Stimulated activated CD4-positive, alpha-beta T cell treated with anti-CD3 and anti-CD28 coated beads, TNF-alpha, amount 100 ng/mL, for 4 hours (primary cell): ENCODE data around the gene ARHGEF25.

Source experiments
- DNase-seq, 3 experiments: peaks; one replicate each; pipeline ENCODE4 v3.0.0-alpha.2; 2020; ENCODE audit warnings: low read depth in 3 of 3

The ARHGEF25 gene

DNA sequence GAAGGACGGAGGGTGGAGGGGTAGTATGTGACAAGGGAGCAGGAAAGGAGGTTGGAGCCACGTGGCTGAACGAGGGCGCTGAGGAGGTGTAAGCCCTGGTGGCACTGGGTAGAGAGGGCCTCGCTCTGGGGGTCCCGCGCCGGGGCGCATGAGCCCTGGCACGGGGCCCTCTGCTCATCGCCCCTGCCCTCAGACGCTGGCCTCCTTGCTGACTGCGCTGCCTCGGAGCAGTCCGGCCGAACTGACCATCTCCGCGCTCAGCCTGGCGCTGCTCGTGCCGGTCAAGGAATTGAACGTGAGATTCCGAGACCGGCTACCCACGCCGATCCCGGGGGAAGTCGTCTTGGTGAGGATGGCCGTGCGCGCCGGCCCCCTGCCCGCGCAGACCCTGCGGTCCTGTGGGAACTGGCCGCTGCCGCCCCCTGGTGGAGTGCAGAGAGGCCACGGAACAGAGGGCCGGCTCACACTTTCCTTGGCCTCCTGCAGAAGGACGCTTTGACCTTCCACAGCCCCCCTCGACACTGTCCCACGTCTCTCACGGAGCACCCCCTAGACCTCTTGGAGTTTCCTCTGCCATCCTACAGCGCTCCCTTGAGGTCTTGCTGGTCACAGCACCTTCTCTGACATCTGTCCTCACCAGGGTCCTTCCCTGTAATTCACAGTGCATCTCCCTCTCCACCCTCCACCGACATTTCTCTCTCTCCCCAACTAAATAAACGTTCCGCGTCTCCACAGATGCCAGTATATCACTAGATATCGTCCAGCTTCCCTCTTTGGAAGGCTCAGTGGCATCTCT is 10.5 kb downstream of the ARHGEF25 start:
- peak; percentile 34 to 44 (median 39) for DNase-seq

DNA sequence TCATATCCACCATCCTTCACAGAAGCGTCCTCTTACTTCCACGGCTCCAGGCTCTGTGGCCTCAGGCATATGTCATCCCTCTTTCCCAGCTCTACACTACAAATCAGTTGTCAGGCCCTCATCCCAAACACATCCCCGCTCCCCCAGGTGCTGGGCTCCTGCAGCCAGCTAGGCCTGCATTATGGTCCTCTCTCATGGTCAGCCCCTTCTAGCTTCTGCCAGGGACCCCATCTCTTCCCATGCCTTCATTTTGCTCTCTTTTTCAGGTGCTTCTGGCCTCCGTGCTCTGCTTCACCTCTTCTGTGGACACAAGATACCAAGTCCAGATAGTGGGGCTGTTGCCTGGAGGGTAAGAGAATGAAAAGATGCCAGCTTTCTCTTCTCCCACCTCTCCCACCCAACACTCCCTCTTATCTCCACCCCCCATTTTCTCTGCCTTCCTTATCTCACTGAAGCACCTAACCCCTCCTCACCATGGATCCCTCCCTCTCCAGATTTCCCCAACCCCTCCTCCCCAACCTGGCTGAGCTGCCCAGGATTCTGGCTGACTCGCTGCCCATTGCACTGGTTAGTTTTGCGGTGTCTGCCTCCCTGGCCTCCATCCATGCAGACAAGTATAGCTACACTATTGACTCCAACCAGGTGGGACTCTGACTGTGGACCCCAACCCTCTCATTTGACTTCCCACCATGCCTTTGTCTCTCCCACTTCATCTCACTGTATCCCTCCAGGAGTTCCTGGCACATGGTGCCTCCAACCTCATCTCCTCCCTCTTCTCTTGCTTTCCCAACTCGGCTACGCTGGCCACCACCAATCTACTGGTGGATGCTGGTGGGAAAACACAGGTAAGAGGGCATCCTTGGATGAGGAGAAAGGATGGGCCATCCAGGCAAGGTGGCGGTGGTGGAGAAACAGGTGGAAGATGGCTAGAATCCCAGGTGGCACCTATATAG is 11.3 kb downstream of the ARHGEF25 start:
- DNase-seq = no peak

DNA sequence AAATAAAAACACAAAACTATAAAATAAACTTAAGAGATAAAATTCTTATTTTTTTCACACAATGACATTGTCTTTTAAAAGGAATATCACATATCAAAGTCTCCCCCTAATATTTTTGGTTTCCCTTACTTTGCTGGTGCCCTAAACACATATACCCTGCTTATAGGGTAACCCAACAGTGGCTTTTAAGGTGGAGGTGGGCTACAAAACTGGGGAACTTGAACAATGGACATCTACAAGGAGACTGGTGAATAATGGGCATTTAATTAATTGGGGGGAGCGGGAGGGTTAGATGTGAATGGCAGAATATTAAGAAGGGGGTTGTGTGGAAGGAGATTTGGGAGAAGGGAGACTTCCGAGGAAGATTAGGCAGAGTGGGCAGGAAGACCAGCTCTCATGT is 12.2 kb downstream of the ARHGEF25 start:
- DNase-seq = no peak

DNA sequence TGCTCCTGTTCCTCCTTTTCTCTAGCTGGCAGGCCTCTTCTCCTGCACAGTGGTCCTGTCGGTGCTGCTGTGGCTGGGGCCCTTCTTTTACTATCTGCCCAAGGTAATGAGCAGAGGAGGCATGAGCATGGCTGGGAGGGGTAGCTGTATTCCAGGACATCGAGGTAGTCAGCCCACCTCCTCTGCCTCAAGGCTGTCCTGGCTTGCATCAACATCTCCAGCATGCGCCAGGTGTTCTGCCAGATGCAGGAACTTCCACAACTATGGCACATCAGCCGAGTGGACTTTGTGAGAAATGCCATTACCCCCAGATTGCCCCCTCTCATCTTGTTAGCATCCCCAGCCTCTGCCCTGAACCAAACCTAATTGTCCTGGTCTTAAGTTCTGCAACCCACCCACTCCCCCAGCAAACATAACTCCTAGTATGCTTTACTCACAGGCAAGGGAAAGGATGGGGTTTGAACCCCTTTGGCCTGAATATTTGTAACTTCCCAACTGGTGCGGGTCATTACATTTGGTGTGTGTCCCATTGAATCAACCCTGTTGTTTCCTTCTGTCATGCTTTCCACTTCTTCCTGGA is 12.7 kb downstream of the ARHGEF25 start:
- no peak for DNase-seq

DNA sequence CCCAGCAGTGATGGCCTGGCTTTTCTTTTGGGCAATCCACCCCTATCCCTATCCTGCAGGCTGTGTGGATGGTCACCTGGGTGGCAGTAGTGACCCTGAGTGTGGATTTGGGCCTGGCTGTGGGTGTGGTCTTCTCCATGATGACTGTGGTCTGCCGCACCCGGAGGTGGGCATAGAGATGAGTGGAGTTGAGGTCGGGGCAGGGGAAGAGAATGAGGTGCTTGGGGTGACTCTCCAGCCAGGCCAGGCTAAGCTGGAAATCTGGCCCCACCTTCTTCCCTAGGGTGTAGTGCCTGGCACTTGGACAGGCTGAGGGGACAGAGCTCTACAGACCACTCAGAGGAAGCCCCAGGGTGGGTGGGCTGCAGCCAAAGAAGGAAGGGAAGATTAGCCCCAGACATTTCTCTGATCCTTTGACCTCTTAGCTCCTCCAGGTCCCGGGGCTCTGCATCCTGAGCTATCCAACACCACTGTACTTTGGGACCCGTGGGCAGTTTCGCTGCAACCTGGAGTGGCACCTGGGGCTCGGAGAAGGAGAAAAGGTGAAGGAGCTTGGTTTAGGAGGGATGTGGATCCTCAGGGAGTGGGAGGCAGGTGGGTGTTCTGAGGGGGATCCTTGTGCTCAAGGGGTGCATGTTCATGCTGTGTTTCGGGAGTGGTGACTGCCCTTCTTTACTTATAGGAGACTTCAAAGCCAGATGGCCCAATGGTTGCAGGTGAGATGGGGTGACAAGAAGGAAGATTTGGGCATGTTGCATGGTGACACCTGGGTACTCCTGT is 13.4 kb downstream of the ARHGEF25 start:
- no peak for DNase-seq

DNA sequence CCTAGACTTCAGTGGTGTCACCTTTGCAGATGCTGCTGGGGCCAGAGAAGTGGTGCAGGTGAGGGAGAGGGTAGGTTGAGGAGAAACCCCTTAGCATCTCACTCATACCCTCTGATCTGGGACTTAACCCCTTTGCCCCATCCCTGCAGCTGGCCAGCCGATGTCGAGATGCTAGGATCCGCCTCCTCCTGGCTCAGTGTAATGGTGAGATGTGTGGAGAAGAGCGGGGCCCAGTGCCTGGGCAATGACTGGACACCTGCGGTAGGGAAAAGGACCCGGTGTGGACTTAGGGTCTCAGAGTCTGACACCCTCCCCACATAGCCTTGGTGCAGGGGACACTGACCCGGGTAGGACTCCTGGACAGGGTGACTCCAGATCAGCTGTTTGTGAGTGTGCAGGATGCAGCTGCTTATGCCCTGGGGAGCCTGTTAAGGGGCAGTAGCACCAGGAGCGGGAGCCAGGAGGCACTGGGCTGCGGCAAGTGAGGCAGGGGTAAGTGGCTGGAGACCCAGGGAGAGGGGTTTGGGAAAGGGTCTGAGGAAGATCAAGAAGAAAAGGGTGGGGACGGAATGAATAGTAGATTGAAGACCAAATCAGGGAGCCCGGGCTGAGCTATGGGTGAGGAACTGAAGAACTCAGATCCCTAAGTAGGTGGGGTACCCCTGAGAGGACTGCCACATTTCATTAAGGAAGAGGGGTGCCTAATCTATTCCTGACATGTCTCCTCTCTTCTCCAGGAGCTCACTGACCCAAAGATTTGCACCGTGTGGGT is 14.2 kb downstream of the ARHGEF25 start:
- no peak for DNase-seq

DNA sequence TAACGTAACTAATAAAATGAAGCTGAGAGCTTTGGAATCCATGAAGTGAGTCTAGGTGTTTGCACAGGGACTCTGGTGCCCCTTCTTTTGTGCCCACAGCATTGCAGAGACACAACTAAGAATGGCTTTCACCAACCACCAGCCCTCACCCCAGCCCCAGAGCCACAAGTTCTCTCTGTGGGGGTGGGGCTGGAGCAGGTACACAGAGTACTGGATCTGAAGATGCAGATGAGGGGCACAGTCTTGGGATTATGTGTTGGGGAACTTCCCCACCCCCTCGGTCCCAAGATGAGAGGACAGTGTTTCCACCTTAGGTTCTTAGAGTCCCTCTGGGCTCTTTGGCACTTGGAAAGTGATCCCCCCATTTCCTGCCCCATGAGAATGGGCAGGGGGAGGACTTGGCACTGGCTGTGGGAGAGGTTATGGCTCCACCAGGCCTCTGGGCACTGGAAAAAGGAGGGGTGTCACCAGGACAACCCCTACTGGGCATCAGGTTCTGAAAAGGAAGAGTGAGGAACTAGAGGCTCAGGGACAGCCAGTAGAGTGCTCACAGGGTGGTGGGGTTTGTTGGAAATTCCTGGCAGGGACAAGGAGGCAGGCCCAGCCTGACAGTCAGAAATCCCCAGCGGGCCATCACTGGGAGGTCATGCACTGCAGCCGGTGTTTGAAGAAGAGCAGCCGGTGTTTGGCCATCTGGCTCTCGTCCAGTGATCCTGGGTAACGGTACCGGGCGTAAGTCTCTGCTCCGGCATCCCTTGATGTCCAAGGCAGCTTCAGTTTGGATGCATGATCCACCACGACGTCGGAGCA is 15.1 kb downstream of the ARHGEF25 start:
- no peak for DNase-seq

DNA sequence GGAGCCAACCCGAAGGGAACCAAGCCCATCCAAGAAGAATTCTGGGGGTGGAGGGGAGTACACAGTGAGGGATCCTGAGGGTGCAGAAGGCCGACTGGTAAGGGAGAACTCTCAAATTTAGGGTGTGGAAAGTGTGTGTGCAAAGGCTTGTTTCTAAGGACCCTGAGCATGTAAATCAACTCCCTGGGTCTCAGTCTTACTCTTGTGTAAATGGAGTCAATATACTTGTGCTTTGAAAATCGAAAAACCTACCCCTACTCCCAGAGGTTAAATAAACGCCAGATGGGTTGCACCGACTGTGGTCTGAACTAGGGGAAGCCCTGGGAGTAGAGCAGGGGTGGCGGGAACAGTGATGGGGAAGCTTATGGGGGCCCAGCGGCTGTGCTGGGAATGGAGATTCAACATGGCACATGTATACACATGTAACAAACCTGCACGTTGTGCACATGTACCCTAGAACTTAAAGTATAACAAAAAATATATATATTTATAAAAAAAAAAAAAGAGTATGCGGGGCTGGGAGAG is 15.7 kb downstream of the ARHGEF25 start:
- no peak for DNase-seq

DNA sequence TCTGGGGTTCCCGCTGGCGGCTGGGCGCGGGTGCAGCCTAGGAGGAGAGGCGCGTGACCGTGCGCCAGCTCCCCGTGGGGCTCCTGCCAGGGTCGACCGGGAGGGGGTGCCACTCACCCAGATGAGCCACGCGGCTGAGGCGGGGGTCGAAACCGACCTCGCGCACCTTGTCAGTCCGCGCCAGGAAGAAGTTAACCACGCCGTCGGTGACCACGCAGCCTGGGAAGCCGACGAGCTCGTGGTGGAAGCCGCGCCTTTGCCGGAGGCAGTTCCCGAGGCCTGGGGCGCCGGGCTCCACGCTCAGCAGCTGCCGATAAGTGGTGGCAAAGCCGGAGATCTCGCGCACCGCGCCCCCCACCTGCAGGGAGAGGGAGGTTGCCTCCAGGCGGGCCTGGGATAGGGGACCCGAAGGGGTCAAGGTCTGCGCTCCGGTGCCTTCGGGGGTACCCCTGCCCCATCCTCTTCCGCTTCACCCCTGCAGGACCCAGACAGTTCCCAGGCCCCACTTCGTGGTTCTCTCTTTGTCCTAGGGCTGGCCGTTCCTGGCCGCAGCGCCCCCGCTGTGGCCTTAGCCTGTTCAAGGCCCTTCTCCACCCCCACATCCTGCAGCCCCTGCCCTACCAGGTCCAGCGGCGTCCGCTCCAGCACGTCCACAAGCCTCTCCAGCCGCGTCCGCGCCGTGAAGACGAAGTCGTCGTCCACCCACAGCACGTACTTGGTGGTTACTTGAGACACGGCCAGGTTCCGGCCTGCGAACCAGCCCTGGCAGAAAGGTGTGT is 16.5 kb downstream of the ARHGEF25 start:
- DNase-seq = no peak

DNA sequence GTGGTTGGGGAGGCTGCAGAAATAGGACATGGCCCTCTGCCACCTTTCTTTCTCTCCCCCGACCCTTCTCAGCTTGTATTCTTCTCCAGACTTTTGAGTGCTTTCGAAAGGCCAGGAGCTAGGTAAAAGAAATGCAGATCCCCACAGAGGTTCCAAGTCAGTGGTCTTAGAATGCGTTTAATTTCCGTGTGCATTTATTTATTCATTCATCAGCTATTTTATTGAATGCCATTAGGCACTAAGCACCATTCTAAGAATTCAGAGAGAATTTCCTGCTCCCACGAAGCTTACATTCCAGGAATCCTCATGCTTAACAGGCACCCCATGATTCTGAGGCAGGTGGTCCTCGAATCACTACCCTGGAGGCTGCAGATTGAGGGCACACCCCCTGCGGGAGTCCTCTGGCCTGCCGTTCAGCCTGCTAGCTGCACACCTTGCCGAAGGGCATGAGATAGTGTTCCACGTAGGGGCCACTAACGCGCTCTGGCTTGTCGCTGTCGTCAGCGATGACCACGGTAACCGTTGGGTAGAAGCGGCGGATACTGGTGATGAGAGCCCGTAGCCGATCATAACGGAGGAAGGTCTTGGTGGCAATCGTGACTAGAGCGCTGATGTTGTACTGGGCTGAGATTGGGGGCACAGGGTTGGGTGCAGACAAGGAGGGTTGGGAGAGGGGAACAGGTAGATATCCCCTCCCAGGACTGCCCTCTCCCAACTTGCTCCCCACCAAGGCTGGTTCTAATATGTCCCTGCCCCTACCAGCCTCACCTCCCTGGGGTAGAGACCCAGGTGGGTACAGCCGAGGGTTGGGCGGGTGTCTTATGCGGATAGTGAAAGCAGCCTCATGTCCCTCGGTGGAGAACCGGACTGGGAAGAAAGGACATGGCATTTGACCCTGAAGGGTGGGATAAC is 17.3 kb downstream of the ARHGEF25 start:
- no peak for DNase-seq

DNA sequence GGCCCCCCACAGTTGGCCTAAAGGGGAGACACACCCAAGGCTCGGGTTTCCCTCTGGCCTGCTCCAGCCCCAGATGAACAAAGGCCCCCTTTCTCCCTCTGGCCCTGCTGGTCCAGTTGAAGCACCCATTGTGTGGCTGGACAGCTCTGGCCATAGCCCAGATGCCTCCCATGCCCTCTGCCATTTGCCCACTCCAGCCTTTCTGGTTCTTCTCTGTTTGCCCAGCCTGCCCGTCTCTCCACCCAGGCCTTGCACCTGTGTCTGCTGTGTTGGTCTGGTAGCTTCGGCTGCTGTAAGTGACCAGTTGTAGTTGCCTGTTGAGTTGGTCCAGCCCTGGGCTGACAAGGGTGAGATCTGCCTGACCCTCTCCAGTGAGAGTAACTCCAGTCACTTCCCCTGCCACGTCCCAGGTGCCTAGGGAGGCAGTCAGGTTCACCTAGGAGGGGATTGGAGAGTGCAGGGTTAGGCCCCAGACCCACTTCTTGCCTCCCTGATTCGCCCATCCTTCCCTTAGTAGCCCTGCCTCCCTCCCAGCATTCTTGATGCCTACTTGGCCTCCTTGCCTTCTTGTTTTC is 18.7 kb downstream of the ARHGEF25 start:
- no peak for DNase-seq

DNA sequence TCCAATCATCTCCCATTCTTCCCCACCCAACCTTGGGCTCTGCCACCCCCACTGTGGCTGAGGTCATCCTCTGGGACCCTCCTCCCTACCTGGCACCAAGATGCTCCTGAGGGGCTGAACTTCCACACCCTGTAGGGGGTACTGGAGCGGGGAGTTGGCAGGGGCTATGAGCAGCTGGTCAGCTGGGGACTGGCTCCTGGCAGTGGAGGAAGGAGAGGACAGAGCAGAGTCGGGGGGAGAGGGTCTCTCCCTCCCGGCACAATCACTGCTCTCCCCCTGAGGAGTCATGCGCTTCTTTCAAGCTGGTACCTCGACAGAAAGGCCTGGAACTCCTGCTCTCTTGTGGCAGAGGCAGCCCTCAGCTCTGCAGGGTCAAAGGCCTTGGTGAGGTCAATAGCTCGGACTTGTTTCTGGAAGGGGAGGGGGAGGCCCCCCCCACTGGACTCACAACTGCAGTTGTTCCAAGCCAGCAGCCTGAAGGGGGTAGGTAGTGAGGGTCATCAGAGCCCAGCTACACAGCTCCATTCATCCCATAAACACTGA is 19.7 kb downstream of the ARHGEF25 start:
- no peak for DNase-seq

DNA sequence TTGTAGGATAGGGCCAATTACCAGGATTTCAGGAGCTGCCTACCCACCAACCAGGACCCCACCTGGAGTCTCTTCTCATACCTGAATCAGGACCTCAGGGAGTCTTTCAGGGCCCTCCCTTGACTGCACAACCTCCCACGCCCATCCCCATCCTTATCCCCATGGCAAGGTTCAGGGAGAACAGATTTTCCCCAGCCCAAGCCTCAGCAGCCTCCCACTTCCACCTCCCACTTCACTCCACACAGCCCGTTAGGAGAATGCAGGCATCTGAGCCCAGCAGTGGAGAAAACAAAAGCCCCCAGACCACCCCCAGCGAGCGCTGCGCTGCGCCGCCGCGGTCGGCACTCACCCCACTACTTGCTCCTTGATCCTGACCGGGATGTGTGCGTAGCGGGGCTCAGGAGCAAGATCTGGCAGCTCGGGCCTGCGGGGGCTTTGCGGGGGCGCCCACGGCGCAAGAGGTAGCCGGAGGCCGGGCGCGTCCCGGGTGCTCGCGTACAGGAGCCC is 20.4 kb downstream of the ARHGEF25 start:
- no peak for DNase-seq

DNA sequence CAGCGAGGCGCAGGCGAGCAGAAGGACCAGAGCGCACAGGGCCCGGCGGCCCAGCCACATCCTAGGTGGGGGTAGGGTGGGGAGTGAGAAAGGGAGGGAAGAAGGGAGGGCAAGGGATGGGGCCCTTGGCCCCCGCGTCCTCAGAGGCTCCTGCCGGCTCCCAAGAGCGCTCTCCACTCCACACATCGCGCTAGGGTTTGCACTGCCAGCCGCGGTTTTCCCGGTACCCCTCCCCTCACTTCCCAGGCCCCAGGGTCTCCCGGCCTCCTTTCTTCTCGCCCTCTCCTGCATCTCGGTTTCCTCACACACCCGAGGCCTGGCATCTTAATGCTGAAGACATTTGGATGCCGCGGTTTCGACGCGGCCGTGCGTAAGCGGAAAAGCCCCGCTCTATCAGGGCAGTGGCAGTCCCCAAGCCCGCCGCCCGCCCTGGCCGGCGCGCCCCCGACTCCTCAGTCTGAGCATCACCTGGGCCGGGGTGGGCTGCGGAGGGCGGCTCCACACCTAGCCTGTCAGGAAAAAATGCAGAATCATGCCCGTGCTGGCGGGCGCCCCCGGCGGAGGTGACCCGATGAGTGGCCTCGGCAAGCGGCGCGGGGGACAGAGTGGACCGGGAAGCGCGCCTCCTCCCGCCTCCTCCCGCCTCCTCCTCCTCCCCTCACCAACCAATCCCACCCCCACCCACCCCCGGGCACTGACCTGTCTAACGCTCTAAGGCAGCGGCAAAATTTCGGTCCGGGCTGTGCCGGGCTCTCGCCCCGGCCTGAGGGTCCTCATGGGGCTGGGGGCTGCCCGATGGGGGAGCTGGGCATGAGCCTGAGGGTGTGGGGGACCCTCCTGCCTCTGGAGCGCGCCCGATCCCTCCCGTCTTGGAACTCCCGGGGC is 21.1 kb downstream of the ARHGEF25 start:
- DNase-seq = no peak

DNA sequence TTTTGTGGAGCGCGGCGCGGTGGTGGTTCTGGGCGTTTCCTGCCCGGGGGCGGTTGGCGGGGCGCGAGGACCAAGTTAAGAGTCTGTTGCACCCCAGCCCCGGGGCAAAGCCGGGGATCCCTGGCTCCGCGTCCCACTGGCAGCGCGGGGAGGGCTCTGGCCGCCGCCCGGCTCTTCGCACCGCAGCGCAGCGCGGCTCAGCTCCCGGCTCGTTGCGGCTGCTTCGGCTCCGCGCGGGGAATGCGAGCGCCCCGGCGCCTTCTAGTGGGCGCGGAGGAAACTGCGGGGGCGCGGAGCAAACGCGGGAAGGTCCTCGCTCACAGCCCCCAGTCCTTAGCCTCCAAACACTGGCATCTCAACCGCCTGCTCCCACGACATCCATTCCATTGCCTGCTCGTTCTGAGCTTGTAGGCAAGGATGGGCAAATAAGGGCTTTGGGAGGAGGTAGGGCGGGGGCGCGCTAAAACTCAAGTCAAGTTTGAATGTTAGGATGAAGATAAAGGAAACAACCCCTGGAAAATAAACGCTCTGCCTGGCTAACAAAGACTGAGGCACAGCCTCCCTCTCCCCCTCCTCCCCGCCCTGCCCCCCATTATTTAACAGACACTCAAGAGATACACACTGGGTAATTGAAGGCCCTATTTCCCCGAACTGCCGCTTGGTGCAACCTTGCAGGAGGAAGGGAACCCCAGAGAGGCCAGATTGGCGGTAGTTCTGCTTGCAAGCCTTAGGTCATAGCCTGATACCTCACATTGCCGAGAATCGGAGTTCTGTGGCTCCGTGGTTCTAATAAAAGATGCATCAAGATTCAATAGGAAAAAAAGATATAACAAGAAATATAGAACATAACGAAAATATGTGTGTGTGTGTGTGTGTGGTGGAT is 22.0 kb downstream of the ARHGEF25 start, which contains the start of gene B4GALNT1:
Gene B4GALNT1 (minus strand): TSS at position 244 of the 883 bp plus-strand sequence. CDS start 1,069 bp downstream, outside the sequence.
- peak in 2 of 3 experiments; percentile 42 to 58 for DNase-seq
